K562 (cell line): Measurements from ENCODE around the gene SLC25A10. TPM values are rescaled to one million over a fixed set of nuclear protein-coding genes. Genes with fewer than 3 reads are reported as not detected.

Source experiments
- ARID2 ChIP-seq: fragments of 450-650 bp; IDR thresholded peaks from 2 replicates; pipeline ENCODE4 v1.6.1; 2017; ENCODE audit warnings: antibody characterized with exemption, mild to moderate bottlenecking
- BCL6 ChIP-seq: fragments of 250-450 bp; sonication (Bioruptor Pico); IDR thresholded peaks from 2 replicates; pipeline ENCODE4 v1.4.0; 2020
- HNRNPLL ChIP-seq: fragments of 200-400 bp; formaldehyde crosslinking; IDR thresholded peaks from 2 replicates; pipeline ENCODE4 v1.6.1; 2017; ENCODE audit warnings: low read length, low read depth, mild to moderate bottlenecking; ENCODE audit not compliant: poor library complexity, severe bottlenecking
- ILF3 ChIP-seq: fragments of 450-650 bp; IDR thresholded peaks from 2 replicates; pipeline ENCODE4 v1.6.1; 2018; ENCODE audit warnings: antibody characterized with exemption, mild to moderate bottlenecking, moderate library complexity, borderline replicate concordance
- PRMT5 ChIP-seq: sonication (generic); formaldehyde crosslinking; IDR thresholded peaks from 2 replicates; pipeline ENCODE4 v1.5.0; 2020; ENCODE audit warnings: missing genetic modification reagents
- RCOR1 ChIP-seq, 2 experiments: IDR thresholded peaks; 2 replicates each; pipeline ENCODE4 v1.6.1; 2012; ENCODE audit warnings: low read depth in 2 of 2, low read length in 2 of 2, borderline replicate concordance in 1 of 2, improper control_type of control experiment in 1 of 2
- TAF15 ChIP-seq: fragments of 200-400 bp; formaldehyde crosslinking; IDR thresholded peaks from 2 replicates; pipeline ENCODE4 v1.6.1; 2017; ENCODE audit warnings: mild to moderate bottlenecking, low read depth, low read length, moderate library complexity
- TEAD4 ChIP-seq, 2 experiments: sonication (generic) in 1 of 2; formaldehyde crosslinking in 1 of 2; IDR thresholded peaks; 2 replicates each; pipeline versions ENCODE4 v1.6.1 to v1.8.0; 2012 to 2022; ENCODE audit warnings: borderline replicate concordance in 1 of 2, inconsistent platforms in 1 of 2, low read length in 1 of 2, mild to moderate bottlenecking in 1 of 2, missing genetic modification reagents in 1 of 2
- ZFX ChIP-seq: sonication (generic); formaldehyde crosslinking; IDR thresholded peaks from 2 replicates; pipeline ENCODE4 v1.8.0; 2022; ENCODE audit warnings: mild to moderate bottlenecking, missing genetic modification reagents, moderate library complexity
- ZNF12 ChIP-seq: sonication (generic); formaldehyde crosslinking; IDR thresholded peaks from 2 replicates; pipeline ENCODE4 v1.4.0; 2020; ENCODE audit warnings: mild to moderate bottlenecking, missing genetic modification reagents
- ZNF3 ChIP-seq: fragments of 250-450 bp; sonication (Bioruptor Pico); IDR thresholded peaks from 2 replicates; pipeline ENCODE4 v1.5.0; 2021; ENCODE audit warnings: mild to moderate bottlenecking, moderate library complexity
- ZNF830 ChIP-seq: fragments of 250-450 bp; sonication (Bioruptor Pico); IDR thresholded peaks from 2 replicates; pipeline ENCODE4 v1.5.0; 2021; ENCODE audit warnings: mild to moderate bottlenecking
- ZSCAN32 ChIP-seq: fragments of 450-650 bp; formaldehyde crosslinking; IDR thresholded peaks from 2 replicates; pipeline ENCODE4 v1.4.0; 2020; ENCODE audit warnings: mild to moderate bottlenecking, moderate library complexity
- polyA plus RNA-seq, 8 experiments: library from polyadenylated mRNA; depleted of rRNA in 4 of 8; stranded (reverse) in 5 of 8; unstranded in 3 of 8; fragments of >200 nt; fragmentation: Nextera tagmentation in 2 of 8; fragmentation: Illumina TruSeq in 1 of 8; extraction: Ambion mirVana in 2 of 8; extraction: Trizol in 1 of 8; gene quantifications; 2 replicates each; pipeline versions ENCODE4 v1.2.1 to v1.2.3, GENCODE V29; 2011 to 2014; ENCODE audit warnings: inconsistent platforms in 1 of 8, missing spikeins in 1 of 8
- total RNA-seq, 7 experiments: library from RNA; depleted of rRNA in 6 of 7; stranded (reverse); fragments of >200 nt in 6 of 7; fragmentation: Illumina TruSeq in 2 of 7; extraction: Trizol in 2 of 7; gene quantifications; 2 replicates each; pipeline versions ENCODE4 v1.2.1 to v1.2.3, GENCODE V29; 2011 to 2021; ENCODE audit warnings: low replicate concordance in 1 of 7
- TF ChIP-seq, protein P1 (sequence below): sonication (generic); formaldehyde crosslinking; IDR thresholded peaks from 2 replicates; pipeline ENCODE4 v1.4.0; 2020; ENCODE audit warnings: mild to moderate bottlenecking, missing genetic modification reagents
- TF ChIP-seq, protein P2 (sequence below), 2 experiments: IDR thresholded peaks; 2 replicates each; pipeline ENCODE4 v1.6.1; 2011; ENCODE audit warnings: borderline replicate concordance in 1 of 2, control low read depth in 1 of 2, low read depth in 1 of 2, low read length in 1 of 2, mild to moderate bottlenecking in 1 of 2, mixed read lengths in 1 of 2, moderate library complexity in 1 of 2; ENCODE audit not compliant: insufficient read depth in 1 of 2, insufficient read length in 1 of 2, poor library complexity in 1 of 2, severe bottlenecking in 1 of 2; ENCODE audit errors: extremely low read depth in 1 of 2
- TF ChIP-seq, protein P3 (sequence below): sonication (generic); formaldehyde crosslinking; IDR thresholded peaks from 2 replicates; pipeline ENCODE4 v1.8.1; 2023; ENCODE audit warnings: mild to moderate bottlenecking, missing genetic modification reagents, moderate library complexity
- TF ChIP-seq, protein P4 (sequence below): IDR thresholded peaks from 2 replicates; pipeline ENCODE4 v1.6.1; 2011; ENCODE audit warnings: borderline replicate concordance, low read depth, mild to moderate bottlenecking, moderate library complexity, low read length; ENCODE audit not compliant: insufficient read depth, poor library complexity, severe bottlenecking

SLC25A10 gene
- total and polyA plus RNA-seq, 9 of the 15 experiments (the other 6 are each of a cell fraction or from before 2014, with no cell fraction given) = 0.10 to 85.6 (median 34.3) TPM

DNA sequence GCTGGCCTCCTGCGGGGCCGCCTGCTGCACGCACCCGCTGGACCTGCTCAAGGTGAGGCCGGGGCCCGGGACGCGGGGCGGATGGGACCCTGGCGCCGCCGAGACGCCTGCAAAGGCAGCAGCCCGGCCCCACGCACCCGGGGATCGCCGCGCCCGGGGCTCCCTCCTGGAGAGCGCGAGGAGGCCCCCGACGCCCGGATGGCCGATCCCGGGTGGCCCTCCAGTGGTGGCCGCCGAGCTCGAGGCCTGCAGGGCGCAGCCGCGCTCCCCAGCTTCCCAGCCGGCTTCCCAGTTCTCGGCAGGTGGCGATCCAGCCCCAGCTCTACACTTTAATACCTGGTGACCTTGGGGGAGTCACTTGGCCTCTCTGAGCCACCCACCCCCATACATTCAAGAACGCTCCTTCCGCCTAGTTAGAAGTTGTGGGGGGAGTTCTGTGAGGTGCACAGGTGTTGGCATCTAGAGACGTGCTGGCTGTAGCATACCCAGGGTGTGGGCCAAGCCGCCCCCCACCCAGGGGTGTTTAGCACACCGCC, 452 bp downstream of the SLC25A10 start (continued):
- TF ChIP-seq RCOR1 (IDR thresholded peaks at IDR 0.05; ENCODE audit: borderline replicate concordance in 1 of 2, low read depth in 2 of 2, low read length in 2 of 2) = peak in 1 of 2 experiments; percentile 4; a peak in 1 of 4 replicates
- TF ChIP-seq TAF15 = no peak
- TF ChIP-seq, protein P1, sequence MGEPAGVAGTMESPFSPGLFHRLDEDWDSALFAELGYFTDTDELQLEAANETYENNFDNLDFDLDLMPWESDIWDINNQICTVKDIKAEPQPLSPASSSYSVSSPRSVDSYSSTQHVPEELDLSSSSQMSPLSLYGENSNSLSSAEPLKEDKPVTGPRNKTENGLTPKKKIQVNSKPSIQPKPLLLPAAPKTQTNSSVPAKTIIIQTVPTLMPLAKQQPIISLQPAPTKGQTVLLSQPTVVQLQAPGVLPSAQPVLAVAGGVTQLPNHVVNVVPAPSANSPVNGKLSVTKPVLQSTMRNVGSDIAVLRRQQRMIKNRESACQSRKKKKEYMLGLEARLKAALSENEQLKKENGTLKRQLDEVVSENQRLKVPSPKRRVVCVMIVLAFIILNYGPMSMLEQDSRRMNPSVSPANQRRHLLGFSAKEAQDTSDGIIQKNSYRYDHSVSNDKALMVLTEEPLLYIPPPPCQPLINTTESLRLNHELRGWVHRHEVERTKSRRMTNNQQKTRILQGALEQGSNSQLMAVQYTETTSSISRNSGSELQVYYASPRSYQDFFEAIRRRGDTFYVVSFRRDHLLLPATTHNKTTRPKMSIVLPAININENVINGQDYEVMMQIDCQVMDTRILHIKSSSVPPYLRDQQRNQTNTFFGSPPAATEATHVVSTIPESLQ = no peak
- TF ChIP-seq PRMT5 (CRISPR knock-in tag) = no peak
- no peak for TF ChIP-seq TEAD4 (IDR thresholded peaks at IDR 0.05; ENCODE audit: low read length)
- TF ChIP-seq TEAD4 (CRISPR knock-in tag; IDR thresholded peaks at IDR 0.05; ENCODE audit: borderline replicate concordance) = no peak
- peak; percentile 32 for TF ChIP-seq HNRNPLL
- TF ChIP-seq ZFX (CRISPR knock-in tag) = peak; percentile 16
- TF ChIP-seq ZSCAN32 (CRISPR knock-in tag) = no peak
- TF ChIP-seq BCL6 (CRISPR knock-in tag) = no peak
- TF ChIP-seq ZNF3 = no peak
- TF ChIP-seq, protein P2, sequence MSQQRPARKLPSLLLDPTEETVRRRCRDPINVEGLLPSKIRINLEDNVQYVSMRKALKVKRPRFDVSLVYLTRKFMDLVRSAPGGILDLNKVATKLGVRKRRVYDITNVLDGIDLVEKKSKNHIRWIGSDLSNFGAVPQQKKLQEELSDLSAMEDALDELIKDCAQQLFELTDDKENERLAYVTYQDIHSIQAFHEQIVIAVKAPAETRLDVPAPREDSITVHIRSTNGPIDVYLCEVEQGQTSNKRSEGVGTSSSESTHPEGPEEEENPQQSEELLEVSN (IDR thresholded peaks at IDR 0.05; ENCODE audit: borderline replicate concordance in 1 of 2, extremely low read depth in 1 of 2, insufficient read depth in 1 of 2, insufficient read length in 1 of 2, low read depth in 1 of 2, low read length in 1 of 2, poor library complexity in 1 of 2, severe bottlenecking in 1 of 2) = peak in 1 of 2 experiments; percentile 63
- TF ChIP-seq, protein P3, sequence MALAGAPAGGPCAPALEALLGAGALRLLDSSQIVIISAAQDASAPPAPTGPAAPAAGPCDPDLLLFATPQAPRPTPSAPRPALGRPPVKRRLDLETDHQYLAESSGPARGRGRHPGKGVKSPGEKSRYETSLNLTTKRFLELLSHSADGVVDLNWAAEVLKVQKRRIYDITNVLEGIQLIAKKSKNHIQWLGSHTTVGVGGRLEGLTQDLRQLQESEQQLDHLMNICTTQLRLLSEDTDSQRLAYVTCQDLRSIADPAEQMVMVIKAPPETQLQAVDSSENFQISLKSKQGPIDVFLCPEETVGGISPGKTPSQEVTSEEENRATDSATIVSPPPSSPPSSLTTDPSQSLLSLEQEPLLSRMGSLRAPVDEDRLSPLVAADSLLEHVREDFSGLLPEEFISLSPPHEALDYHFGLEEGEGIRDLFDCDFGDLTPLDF (CRISPR knock-in tag) = no peak
- no peak for TF ChIP-seq ARID2
- TF ChIP-seq ZNF12 = no peak
- peak; percentile 54; the same call in 1 of the 2 replicates for TF ChIP-seq ILF3
- TF ChIP-seq ZNF830 (CRISPR knock-in tag) = 0 out of 2 replicates have a peak, but pooled peaks have one; percentile 61
- TF ChIP-seq, protein P4, sequence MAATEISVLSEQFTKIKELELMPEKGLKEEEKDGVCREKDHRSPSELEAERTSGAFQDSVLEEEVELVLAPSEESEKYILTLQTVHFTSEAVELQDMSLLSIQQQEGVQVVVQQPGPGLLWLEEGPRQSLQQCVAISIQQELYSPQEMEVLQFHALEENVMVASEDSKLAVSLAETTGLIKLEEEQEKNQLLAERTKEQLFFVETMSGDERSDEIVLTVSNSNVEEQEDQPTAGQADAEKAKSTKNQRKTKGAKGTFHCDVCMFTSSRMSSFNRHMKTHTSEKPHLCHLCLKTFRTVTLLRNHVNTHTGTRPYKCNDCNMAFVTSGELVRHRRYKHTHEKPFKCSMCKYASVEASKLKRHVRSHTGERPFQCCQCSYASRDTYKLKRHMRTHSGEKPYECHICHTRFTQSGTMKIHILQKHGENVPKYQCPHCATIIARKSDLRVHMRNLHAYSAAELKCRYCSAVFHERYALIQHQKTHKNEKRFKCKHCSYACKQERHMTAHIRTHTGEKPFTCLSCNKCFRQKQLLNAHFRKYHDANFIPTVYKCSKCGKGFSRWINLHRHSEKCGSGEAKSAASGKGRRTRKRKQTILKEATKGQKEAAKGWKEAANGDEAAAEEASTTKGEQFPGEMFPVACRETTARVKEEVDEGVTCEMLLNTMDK = peak; percentile 68
